Gastroesophageal sphincter (tissue), 3 donors: Measurements from ENCODE around the gene GJA3.

Source experiments
- POLR2AphosphoS5 ChIP-seq: sonication (generic); formaldehyde crosslinking; IDR thresholded peaks from one replicate; pipeline ENCODE4 v1.6.1; 2017; ENCODE audit warnings: antibody characterized with exemption
- TF ChIP-seq, protein P1 (sequence below), 4 experiments: fragments of 200-600 bp in 2 of 4; fragments of 450-650 bp in 2 of 4; sonication (generic) in 1 of 4; IDR thresholded peaks; one replicate each; pipeline ENCODE4 v1.5.1; 2017 to 2019; ENCODE audit warnings: antibody characterized with exemption in 4 of 4, mild to moderate bottlenecking in 2 of 4, moderate library complexity in 2 of 4

DNA sequence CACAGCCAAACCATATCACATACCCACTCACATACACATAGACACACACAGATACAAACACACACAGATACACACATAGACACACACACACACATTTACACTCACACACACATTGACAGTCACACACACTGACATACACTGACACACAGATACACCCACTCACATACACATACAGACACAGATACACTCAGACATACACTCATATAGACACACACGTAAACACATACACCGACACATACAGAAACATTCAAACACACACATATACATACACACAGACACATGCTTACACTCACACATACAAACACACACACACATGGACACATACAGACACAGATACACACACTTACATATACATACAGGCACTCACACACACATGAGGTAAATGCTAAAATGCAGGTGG lies 30.2 kb downstream of the GJA3 start:
- TF ChIP-seq, protein P1, sequence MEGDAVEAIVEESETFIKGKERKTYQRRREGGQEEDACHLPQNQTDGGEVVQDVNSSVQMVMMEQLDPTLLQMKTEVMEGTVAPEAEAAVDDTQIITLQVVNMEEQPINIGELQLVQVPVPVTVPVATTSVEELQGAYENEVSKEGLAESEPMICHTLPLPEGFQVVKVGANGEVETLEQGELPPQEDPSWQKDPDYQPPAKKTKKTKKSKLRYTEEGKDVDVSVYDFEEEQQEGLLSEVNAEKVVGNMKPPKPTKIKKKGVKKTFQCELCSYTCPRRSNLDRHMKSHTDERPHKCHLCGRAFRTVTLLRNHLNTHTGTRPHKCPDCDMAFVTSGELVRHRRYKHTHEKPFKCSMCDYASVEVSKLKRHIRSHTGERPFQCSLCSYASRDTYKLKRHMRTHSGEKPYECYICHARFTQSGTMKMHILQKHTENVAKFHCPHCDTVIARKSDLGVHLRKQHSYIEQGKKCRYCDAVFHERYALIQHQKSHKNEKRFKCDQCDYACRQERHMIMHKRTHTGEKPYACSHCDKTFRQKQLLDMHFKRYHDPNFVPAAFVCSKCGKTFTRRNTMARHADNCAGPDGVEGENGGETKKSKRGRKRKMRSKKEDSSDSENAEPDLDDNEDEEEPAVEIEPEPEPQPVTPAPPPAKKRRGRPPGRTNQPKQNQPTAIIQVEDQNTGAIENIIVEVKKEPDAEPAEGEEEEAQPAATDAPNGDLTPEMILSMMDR (IDR thresholded peaks at IDR 0.05): no peak
- TF ChIP-seq POLR2AphosphoS5: no peak
